Measurements from ENCODE around the gene MBNL3.
"Not testable (repeated sequence)": the region's sequence is repeated elsewhere in the genome, so short reads cannot be mapped to it uniquely, and the experiment has no call there.

The MBNL3 gene

DNA sequence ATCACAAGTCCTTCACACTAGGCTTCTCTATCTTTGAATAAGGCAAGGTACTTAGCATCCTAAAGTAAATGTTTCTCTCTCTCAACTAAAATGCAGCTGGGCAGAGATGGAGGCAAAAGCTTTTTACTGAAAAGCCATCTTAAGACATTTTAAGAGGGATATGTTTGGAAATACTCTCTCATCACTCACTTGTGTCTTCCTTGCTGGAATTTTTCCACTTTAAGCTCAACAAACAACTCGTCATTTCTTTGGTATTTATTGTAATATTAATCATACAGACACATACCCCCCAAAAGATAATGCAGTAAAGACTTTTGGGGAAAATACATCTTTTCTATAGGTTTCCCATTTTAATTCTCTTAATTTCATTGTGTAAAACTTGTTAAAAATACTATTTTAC lies 16.4 kb downstream of the MBNL3 start:
- H3K27me3 ChIP-seq (ENCODE audit: control insufficient read depth, insufficient read depth, low read length), result no peaks in the 10 kb centered on the region
- no peak overlapping the region for H3K4me3 ChIP-seq (ENCODE audit: low read depth, low read length)
- H3K9me3 ChIP-seq (ENCODE audit: control insufficient read depth, insufficient read depth, low read length), result no peaks in the 10 kb centered on the region
- peaks cover 5% of the 10 kb centered on the region for H3K4me1 ChIP-seq (ENCODE audit: control insufficient read depth, insufficient read depth, low read length)
- no peak overlapping the region for H3K9ac ChIP-seq (ENCODE audit: low read depth, low read length)
- H3K36me3 ChIP-seq (ENCODE audit: control insufficient read depth, insufficient read depth, low read length), result no peaks in the 10 kb centered on the region

DNA sequence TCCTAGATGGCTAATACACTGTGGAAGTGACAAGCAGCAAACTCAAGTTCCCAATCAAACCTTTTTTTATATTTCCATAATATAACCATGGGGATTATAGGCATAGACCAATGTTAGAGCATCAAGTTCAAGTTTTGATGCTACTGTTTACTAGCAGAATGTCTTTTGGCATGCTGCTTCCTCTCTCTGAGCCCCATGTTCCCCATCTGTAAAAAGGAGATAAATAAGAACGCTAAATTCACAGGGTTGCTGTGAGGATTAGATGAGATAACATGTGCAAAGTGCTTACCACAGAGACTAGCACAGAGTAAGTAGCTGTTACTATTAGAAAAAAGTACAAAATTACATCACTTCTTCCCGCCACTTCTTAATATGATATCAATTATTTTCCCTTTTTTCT lies 18.0 kb downstream of the MBNL3 start:
- no peak overlapping the region for H3K4me3 ChIP-seq (ENCODE audit: low read depth, low read length)
- no peaks in the 10 kb centered on the region for H3K36me3 ChIP-seq (ENCODE audit: control insufficient read depth, insufficient read depth, low read length)
- H3K9me3 ChIP-seq (ENCODE audit: control insufficient read depth, insufficient read depth, low read length), result no peaks in the 10 kb centered on the region
- no peak overlapping the region for H3K9ac ChIP-seq (ENCODE audit: low read depth, low read length)
- peaks cover 3% of the 10 kb centered on the region for H3K4me1 ChIP-seq (ENCODE audit: control insufficient read depth, insufficient read depth, low read length)
- no peaks in the 10 kb centered on the region for H3K27me3 ChIP-seq (ENCODE audit: control insufficient read depth, insufficient read depth, low read length)

DNA sequence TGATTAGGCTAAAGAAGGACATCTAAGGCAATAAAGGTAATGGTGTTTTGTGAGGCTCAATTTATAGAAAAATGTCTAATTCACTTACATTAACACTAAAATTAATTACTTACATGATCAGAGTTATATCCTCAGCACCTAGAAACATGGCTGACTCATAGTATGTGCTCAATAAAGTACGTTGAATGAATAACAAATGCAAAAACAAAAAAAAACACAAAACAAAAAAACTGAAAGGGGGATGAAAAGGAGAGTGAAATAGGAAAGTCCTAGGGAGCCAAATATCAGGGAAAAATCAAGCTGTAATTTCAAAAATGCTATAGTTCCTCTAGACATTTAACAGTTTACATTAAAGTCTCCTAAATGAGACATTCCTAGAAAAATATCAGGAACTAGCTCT lies 18.7 kb downstream of the MBNL3 start:
- Histone ChIP-seq H3K36me3 (ENCODE audit: control insufficient read depth, insufficient read depth, low read length) (no peaks in the 10 kb centered on the region), H3K4me3 (ENCODE audit: low read depth, low read length) (no peak overlapping the region), H3K9me3 (ENCODE audit: control insufficient read depth, insufficient read depth, low read length) (no peaks in the 10 kb centered on the region), H3K27me3 (ENCODE audit: control insufficient read depth, insufficient read depth, low read length) (no peaks in the 10 kb centered on the region), H3K4me1 (ENCODE audit: control insufficient read depth, insufficient read depth, low read length) (peaks cover 3% of the 10 kb centered on the region), H3K9ac (ENCODE audit: low read depth, low read length) (no peak overlapping the region)

DNA sequence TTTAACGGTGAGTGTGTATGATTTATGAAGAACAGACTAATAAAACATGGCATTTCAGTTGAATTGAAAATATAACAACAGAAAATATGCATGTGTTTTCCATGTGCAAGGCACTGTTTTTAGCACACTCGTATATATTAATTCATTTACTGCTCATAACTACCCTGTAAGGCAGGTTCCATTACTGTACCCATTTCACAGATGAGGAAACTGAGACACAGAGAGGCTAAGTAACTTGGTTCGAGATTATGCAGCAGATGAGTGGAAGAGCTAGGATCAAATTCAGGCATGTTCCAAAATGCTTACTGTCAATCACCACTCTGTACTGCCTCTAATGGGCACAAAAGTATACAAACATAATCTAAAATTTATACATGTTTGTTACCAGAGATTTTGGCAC lies 20.4 kb downstream of the MBNL3 start:
- Histone ChIP-seq H3K4me3 (ENCODE audit: low read depth, low read length) (no peak overlapping the region), H3K9ac (ENCODE audit: low read depth, low read length) (no peak overlapping the region), H3K4me1 (ENCODE audit: control insufficient read depth, insufficient read depth, low read length) (peaks cover 3% of the 10 kb centered on the region), H3K36me3 (ENCODE audit: control insufficient read depth, insufficient read depth, low read length) (no peaks in the 10 kb centered on the region), H3K9me3 (ENCODE audit: control insufficient read depth, insufficient read depth, low read length) (no peaks in the 10 kb centered on the region), H3K27me3 (ENCODE audit: control insufficient read depth, insufficient read depth, low read length) (no peaks in the 10 kb centered on the region)

DNA sequence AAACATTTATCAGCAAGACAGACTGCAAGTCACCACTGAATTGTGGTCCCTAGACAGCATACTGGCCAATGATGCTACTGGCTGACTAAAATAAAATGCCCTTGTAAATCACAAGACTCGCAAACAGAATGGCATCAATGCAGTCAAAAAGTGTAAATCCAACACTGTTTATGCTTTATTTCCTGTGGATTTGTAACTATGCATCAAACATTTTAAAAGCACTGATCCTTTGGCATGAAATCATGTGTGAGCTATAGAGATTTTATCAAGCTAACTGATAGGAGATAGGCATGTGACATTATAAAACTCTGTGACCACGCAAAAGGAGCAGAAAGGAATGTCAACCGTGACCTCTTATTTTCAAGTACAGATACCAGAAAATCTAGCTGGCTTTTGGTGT lies 20.8 kb downstream of the MBNL3 start:
- H3K9me3 ChIP-seq (ENCODE audit: control insufficient read depth, insufficient read depth, low read length), result no peaks in the 10 kb centered on the region
- no peaks in the 10 kb centered on the region for H3K27me3 ChIP-seq (ENCODE audit: control insufficient read depth, insufficient read depth, low read length)
- no peaks in the 10 kb centered on the region for H3K36me3 ChIP-seq (ENCODE audit: control insufficient read depth, insufficient read depth, low read length)
- H3K4me1 ChIP-seq (ENCODE audit: control insufficient read depth, insufficient read depth, low read length), result peaks cover 3% of the 10 kb centered on the region
- H3K9ac ChIP-seq (ENCODE audit: low read depth, low read length), result no peak overlapping the region
- no peak overlapping the region for H3K4me3 ChIP-seq (ENCODE audit: low read depth, low read length)

DNA sequence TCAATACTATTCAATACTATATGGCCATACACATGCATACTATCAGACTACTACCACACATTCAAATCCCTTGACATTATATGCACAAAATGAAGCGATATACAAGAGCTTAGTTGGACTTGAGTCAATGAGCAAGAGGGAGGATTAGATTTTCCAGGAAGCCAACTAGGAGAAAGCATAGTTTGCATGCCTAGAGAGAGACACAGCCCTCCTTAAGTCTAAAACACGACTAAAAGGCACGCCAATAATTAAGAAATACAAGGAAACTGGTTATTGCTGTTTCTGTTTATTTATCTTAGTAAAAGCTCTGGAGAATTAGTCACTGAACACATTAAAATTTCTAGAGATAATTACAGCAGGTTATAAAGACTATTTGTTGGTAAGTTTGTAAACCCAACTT lies 21.8 kb downstream of the MBNL3 start:
- Histone ChIP-seq H3K27me3 (ENCODE audit: control insufficient read depth, insufficient read depth, low read length) (no peaks in the 10 kb centered on the region), H3K4me1 (ENCODE audit: control insufficient read depth, insufficient read depth, low read length) (peaks cover 1% of the 10 kb centered on the region), H3K9me3 (ENCODE audit: control insufficient read depth, insufficient read depth, low read length) (no peaks in the 10 kb centered on the region), H3K4me3 (ENCODE audit: low read depth, low read length) (no peak overlapping the region), H3K9ac (ENCODE audit: low read depth, low read length) (no peak overlapping the region), H3K36me3 (ENCODE audit: control insufficient read depth, insufficient read depth, low read length) (no peaks in the 10 kb centered on the region)

DNA sequence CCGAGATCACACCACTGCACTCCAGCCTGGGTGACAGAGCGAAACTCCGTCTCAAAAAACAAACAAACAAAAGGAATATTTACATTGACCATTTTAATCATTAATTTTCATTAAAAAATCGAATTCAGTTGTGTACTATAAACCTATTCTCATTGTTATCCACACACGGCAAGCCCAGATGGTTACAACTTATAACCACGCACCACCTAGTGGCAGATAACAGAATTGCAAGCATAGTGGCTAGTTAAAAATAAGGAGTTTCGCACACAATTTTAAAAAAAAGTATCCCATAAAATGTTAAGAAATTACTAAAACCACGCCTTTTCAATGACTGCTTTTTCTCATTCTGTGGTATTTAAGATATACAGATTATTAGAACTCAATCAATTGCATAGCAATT lies 25.4 kb downstream of the MBNL3 start:
- no peak overlapping the region for H3K9ac ChIP-seq (ENCODE audit: low read depth, low read length)
- H3K27me3 ChIP-seq (ENCODE audit: control insufficient read depth, insufficient read depth, low read length), result no peaks in the 10 kb centered on the region
- H3K9me3 ChIP-seq (ENCODE audit: control insufficient read depth, insufficient read depth, low read length), result no peaks in the 10 kb centered on the region
- H3K4me3 ChIP-seq (ENCODE audit: low read depth, low read length), result no peak overlapping the region
- no peaks in the 10 kb centered on the region for H3K36me3 ChIP-seq (ENCODE audit: control insufficient read depth, insufficient read depth, low read length)
- H3K4me1 ChIP-seq (ENCODE audit: control insufficient read depth, insufficient read depth, low read length), result no peaks in the 10 kb centered on the region

DNA sequence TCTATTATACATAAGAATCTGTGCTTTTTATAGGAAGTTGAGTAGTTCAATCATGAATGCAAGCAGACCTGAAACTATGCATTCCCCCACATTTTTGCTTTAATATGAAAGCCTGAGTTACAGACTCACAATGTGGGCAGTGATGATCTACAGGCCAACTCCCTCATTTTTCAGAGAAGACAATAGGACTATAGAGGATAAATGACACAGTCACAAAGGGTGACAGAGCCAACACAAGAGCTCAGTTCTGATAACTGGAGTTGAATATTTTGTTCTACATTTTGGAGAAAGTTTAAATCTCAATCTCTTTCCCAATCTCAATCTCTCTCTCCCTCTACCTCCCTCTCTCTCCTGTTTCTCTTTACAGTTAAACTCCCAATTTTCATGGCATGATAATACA lies 27.0 kb downstream of the MBNL3 start:
- Histone ChIP-seq H3K4me1 (ENCODE audit: control insufficient read depth, insufficient read depth, low read length) (no peaks in the 10 kb centered on the region), H3K9ac (ENCODE audit: low read depth, low read length) (no peak overlapping the region), H3K9me3 (ENCODE audit: control insufficient read depth, insufficient read depth, low read length) (no peaks in the 10 kb centered on the region), H3K27me3 (ENCODE audit: control insufficient read depth, insufficient read depth, low read length) (no peaks in the 10 kb centered on the region), H3K36me3 (ENCODE audit: control insufficient read depth, insufficient read depth, low read length) (no peaks in the 10 kb centered on the region), H3K4me3 (ENCODE audit: low read depth, low read length) (no peak overlapping the region)

DNA sequence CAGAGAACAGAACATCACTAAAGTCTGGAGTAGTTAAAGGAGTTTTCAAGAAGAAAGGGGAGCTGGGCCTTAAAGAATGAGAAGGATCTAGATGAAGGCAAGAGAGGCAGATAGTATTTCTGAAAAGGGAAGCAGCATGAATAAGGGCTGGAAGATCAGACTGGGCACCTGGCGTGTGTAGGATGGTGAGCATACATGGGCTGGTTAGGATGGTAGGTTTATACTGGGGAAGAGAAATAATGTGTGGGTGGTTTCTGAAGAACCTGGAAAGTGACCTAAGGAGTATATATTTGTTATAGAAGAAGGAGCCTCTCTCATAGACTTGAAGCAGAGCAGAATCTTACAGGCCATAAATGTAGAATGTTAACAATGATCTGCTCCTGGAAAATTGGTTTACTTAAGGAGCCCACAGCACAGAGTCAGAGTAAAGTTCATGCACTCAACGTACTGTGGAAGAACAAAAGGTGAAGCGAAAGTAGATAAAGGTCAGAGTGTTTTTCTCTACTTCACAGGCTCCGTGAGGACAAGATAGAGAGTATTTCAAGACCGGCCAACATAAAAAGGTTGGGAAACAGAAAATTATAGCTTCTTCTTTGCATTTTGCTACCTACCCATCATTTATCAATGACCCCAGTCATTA lies 35.8 kb downstream of the MBNL3 start:
- Histone ChIP-seq H3K9me3 (ENCODE audit: control insufficient read depth, insufficient read depth, low read length) (no peaks in the 10 kb centered on the region), H3K27me3 (ENCODE audit: control insufficient read depth, insufficient read depth, low read length) (no peaks in the 10 kb centered on the region), H3K9ac (ENCODE audit: low read depth, low read length) (no peak overlapping the region), H3K36me3 (ENCODE audit: control insufficient read depth, insufficient read depth, low read length) (no peaks in the 10 kb centered on the region), H3K4me1 (ENCODE audit: control insufficient read depth, insufficient read depth, low read length) (no peaks in the 10 kb centered on the region), H3K4me3 (ENCODE audit: low read depth, low read length) (no peak overlapping the region)

DNA sequence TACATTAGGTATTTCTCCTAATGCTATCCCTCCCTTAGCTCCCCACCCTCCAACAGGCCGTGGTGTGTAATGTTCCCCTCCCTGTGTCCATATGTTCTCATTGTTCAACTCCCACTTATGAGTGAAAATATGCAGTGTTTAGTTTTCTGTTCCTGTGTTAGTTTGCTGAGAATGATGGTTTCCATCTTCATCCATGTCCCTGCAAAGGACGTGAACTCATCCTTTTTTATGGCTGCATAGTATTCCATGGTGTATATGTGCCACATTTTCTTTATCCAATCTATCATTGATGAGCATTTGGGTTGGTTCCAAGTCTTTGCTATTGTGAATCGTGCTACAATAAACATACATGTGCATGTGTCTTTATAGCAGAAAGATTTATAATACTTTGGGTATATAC lies 42.9 kb downstream of the MBNL3 start:
- H3K36me3 ChIP-seq (ENCODE audit: control insufficient read depth, insufficient read depth, low read length); H3K4me1 ChIP-seq (ENCODE audit: control insufficient read depth, insufficient read depth, low read length); H3K9ac ChIP-seq (ENCODE audit: low read depth, low read length); H3K9me3 ChIP-seq (ENCODE audit: control insufficient read depth, insufficient read depth, low read length); H3K4me3 ChIP-seq (ENCODE audit: low read depth, low read length); H3K27me3 ChIP-seq (ENCODE audit: control insufficient read depth, insufficient read depth, low read length): not testable (repeated sequence)

DNA sequence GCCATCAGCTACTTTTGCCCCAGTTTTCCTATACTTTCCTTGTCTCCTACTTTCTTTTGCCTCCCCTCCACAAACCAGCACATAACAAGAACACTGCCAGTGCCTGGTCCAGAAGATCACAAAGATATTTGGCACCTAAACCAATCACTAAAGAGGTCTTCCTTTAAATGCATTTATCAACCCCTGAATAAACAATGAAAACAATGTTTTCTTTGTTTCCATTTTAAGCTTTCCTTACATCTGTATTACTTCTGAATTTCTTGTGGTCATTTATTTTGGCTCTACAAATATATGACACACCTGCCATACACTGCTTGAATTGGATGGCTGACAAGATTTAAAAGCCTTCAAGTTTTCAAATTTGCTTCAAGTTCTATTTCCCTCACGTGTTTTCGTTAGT lies 43.9 kb downstream of the MBNL3 start:
- H3K27me3 ChIP-seq (ENCODE audit: control insufficient read depth, insufficient read depth, low read length), result no peaks in the 10 kb centered on the region
- H3K4me1 ChIP-seq (ENCODE audit: control insufficient read depth, insufficient read depth, low read length), result no peaks in the 10 kb centered on the region
- peaks cover 2% of the 10 kb centered on the region for H3K9me3 ChIP-seq (ENCODE audit: control insufficient read depth, insufficient read depth, low read length)
- H3K36me3 ChIP-seq (ENCODE audit: control insufficient read depth, insufficient read depth, low read length), result no peaks in the 10 kb centered on the region
- no peak overlapping the region for H3K9ac ChIP-seq (ENCODE audit: low read depth, low read length)
- no peak overlapping the region for H3K4me3 ChIP-seq (ENCODE audit: low read depth, low read length)

DNA sequence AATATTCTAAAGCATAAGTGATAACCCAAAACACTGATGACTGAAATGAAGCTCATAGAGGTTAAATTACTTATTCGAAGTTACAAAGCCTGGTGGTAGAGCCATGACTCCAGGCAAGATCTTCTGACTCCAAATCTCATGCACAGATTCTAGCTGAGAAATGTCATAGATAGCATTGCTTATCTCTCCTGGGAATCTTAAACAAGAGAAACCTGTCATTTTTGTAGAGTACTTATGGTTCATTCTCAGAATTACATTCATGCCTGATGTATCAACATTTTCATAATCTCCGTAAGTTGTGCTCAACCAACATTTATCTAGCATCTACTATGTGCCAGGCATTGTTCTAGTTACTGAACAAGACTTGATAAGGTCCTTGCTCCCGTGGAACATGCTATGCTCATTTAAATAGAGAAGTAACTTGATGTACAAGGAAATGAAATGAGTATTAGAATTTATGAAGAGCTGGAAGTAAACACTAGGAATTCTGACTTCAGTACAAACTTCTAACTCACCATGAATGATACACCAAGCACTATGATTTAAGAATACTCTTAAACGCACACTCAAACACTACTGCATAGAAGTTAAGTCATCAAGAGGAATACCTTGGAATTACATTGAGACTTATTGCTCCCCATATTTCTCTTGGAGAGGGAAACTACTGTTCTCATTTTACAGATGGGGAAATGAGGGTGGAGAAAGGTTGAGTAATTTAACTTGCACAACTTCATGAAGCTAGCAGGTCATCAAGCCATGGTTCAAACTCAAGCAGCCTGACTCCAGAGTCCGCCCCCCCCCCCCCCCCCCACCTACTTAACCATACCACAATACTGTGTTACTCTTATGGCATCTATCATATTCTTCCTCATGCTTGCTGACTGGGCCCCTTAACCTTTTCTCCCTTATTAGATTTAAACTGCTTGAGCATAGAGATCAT lies 45.4 kb downstream of the MBNL3 start:
- Histone ChIP-seq H3K9me3 (ENCODE audit: control insufficient read depth, insufficient read depth, low read length) (peaks cover 2% of the 10 kb centered on the region), H3K4me3 (ENCODE audit: low read depth, low read length) (no peak overlapping the region), H3K9ac (ENCODE audit: low read depth, low read length) (no peak overlapping the region), H3K36me3 (ENCODE audit: control insufficient read depth, insufficient read depth, low read length) (no peaks in the 10 kb centered on the region), H3K4me1 (ENCODE audit: control insufficient read depth, insufficient read depth, low read length) (no peaks in the 10 kb centered on the region), H3K27me3 (ENCODE audit: control insufficient read depth, insufficient read depth, low read length) (no peaks in the 10 kb centered on the region)
